ENCODE measurements around the gene VSIG1. TPM values are rescaled to one million over a fixed set of nuclear protein-coding genes. Genes with fewer than 3 reads are reported as not detected.

VSIG1 gene
- total and polyA plus RNA-seq, 3 donors from 2014 or later = 154 to 333 (median 193) TPM

DNA sequence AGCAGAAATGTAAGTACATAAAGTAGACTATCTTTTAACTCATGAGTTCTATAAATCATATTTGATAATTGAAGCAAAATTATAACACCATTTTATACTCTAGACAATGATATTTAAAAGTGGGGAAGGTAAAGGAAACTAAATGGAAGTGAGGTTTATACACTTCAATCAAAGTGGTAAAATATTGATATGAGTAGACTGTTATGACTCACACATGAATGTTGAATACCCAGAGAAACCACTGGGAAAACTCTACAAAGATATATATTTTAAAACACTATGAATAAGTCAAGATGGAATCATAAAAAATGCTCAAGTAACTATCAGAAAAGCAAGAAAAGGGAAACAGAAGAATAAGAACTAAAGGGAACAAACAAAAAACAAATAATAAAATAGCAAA lies 8.4 kb downstream of the VSIG1 start:
- intact Hi-C loops (cut with DNase I; ENCODE audit: low total_unique reads) = no loop called here
- no peak overlapping the region for H3K27ac ChIP-seq
- DNase-seq = no peak

DNA sequence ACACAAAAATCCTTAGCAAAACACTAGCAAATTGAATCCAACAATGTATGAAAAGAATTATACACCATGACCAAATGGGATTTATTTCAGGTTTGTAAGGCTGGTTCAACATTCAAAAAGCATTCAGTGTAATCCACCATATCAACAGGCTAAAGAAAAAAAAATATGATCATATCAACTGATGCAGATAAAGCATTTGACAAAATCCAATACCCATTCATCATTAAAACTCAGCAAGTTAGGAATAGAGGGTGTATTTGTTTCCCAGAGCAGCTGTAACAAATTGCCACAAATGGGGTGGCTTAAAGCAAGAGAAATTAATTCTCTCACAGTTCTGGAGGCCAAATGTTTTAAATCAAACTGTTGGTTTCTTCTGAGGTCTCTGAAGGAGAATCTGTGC lies 10.7 kb downstream of the VSIG1 start:
- no peak overlapping the region for H3K4me3 ChIP-seq
- no peak overlapping the region for H3K27ac ChIP-seq
- no peaks in the 10 kb centered on the region for H3K27me3 ChIP-seq
- TF ChIP-seq POLR2A (IDR thresholded peaks at IDR 0.05) = no peak
- TF ChIP-seq, protein P1, sequence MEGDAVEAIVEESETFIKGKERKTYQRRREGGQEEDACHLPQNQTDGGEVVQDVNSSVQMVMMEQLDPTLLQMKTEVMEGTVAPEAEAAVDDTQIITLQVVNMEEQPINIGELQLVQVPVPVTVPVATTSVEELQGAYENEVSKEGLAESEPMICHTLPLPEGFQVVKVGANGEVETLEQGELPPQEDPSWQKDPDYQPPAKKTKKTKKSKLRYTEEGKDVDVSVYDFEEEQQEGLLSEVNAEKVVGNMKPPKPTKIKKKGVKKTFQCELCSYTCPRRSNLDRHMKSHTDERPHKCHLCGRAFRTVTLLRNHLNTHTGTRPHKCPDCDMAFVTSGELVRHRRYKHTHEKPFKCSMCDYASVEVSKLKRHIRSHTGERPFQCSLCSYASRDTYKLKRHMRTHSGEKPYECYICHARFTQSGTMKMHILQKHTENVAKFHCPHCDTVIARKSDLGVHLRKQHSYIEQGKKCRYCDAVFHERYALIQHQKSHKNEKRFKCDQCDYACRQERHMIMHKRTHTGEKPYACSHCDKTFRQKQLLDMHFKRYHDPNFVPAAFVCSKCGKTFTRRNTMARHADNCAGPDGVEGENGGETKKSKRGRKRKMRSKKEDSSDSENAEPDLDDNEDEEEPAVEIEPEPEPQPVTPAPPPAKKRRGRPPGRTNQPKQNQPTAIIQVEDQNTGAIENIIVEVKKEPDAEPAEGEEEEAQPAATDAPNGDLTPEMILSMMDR (IDR thresholded peaks at IDR 0.05) = no peak
- no peaks in the 10 kb centered on the region for H3K36me3 ChIP-seq (ENCODE audit: low read depth, missing control alignments)
- H3K9me3 ChIP-seq = no peaks in the 10 kb centered on the region
- intact Hi-C loops (cut with DNase I; ENCODE audit: low total_unique reads) = no loop called here
- no peaks in the 10 kb centered on the region for H3K4me1 ChIP-seq
- no peak for DNase-seq

More for the DNA sequence above, 8.4 kb downstream of the VSIG1 start:
- Histone ChIP-seq H3K27me3 (no peaks in the 10 kb centered on the region), H3K9me3 (no peaks in the 10 kb centered on the region), H3K4me3 (no peak overlapping the region), H3K4me1 (no peaks in the 10 kb centered on the region), H3K36me3 (ENCODE audit: low read depth, missing control alignments) (no peaks in the 10 kb centered on the region)
- TF ChIP-seq, protein P1 (IDR thresholded peaks at IDR 0.05) = no peak
- TF ChIP-seq POLR2A (IDR thresholded peaks at IDR 0.05) = no peak

DNA sequence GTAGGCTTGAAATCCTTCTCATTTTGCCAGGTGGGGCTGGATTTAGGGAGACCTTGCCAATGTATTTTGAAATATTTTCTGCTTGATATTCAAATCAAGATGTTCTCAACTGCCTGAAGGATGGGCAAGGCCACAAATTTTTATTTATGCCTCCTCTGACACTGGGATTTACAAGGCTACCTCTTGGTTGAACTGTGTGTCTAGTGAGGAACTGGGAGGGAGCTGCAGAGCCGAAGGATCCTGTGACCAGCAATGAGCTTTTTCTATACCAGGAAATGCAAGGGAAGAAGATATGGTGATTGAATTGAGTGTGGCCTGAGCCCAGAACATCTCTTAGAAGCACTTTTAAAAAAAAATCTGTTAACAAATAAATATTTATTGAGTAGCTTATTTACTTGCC lies 14.9 kb downstream of the VSIG1 start:
- no peak for DNase-seq
- Histone ChIP-seq H3K27ac (no peak overlapping the region), H3K4me3 (no peak overlapping the region), H3K36me3 (ENCODE audit: low read depth, missing control alignments) (no peaks in the 10 kb centered on the region), H3K9me3 (no peaks in the 10 kb centered on the region), H3K4me1 (no peaks in the 10 kb centered on the region), H3K27me3 (no peaks in the 10 kb centered on the region)
- intact Hi-C loops (cut with DNase I; ENCODE audit: low total_unique reads) = no loop called here
- TF ChIP-seq POLR2A (IDR thresholded peaks at IDR 0.05) = no peak
- 75 to 100% methylated on average over 1 of the region's 1 CpG for WGBS, 2 donors

DNA sequence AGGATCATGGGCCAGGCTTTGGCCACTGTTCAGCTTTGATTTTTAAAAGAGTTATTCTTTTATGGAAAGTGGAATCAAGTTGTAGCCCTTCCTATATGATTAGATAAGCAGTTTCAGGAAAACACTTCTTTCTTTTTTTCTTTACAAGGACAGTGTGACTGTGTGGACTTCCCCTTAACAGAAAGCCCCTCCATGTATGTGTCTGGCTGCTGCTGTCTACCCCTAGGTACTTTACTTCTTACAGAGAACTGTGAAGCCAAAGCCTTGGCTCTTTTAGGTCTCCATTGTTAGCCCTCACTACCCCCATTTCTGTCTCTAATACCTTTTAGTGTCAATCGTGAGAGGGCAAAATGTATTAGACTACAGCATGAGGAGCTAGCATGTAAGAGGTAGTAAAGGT lies 19.1 kb downstream of the VSIG1 start:
- H3K27me3 ChIP-seq = no peaks in the 10 kb centered on the region
- no peak overlapping the region for H3K4me3 ChIP-seq
- 50 to 83% methylated on average over 1 of the region's 1 CpG for WGBS, 2 donors
- intact Hi-C loops (cut with DNase I; ENCODE audit: low total_unique reads) = no loop called here
- H3K4me1 ChIP-seq = no peaks in the 10 kb centered on the region
- no peak overlapping the region for H3K27ac ChIP-seq
- TF ChIP-seq, protein P1 (IDR thresholded peaks at IDR 0.05) = no peak
- TF ChIP-seq POLR2A (IDR thresholded peaks at IDR 0.05) = no peak
- no peak for DNase-seq
- no peaks in the 10 kb centered on the region for H3K36me3 ChIP-seq (ENCODE audit: low read depth, missing control alignments)
- H3K9me3 ChIP-seq = no peaks in the 10 kb centered on the region

DNA sequence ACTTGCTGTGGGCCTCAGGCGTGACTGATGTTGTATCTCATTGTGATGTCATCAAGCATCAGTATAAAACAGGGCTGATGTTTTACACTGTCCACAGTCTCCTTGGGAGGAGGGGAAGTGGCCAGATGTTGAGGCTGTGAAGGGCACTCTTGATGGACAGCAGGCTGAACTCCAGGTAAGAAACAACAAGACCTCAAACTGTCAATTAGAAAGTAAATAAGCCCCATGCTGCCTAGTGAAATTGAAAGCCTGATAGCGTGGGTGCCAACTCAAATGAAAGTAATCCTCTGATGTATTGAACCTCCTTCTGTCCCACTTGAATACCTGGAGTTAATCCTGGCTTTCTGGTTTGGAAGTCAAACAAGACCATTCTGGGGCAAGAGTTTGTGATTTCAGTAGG lies 19.7 kb downstream of the VSIG1 start:
- TF ChIP-seq, protein P1 (IDR thresholded peaks at IDR 0.05) = no peak
- TF ChIP-seq POLR2A (IDR thresholded peaks at IDR 0.05) = no peak
- DNase-seq = no peak
- no peaks in the 10 kb centered on the region for H3K9me3 ChIP-seq
- no peaks in the 10 kb centered on the region for H3K27me3 ChIP-seq
- intact Hi-C loops (cut with DNase I; ENCODE audit: low total_unique reads) = no loop called here
- no peak overlapping the region for H3K4me3 ChIP-seq
- WGBS, 2 donors = 80 to 90% methylated on average over 1 to 2 of the region's 2 CpGs
- H3K4me1 ChIP-seq = no peaks in the 10 kb centered on the region
- no peaks in the 10 kb centered on the region for H3K36me3 ChIP-seq (ENCODE audit: low read depth, missing control alignments)
- no peak overlapping the region for H3K27ac ChIP-seq
